SIG-M5 treated with dmso at 0.1 percent for 504 hours (cell line): ENCODE measurements around the gene KRTAP10-2.

Source experiments
- DNase-seq: peaks from one replicate; lab custom pipeline; 2025; ENCODE audit not compliant: unreplicated experiment; lab: John Stamatoyannopoulos, UW

Gene KRTAP10-2

DNA sequence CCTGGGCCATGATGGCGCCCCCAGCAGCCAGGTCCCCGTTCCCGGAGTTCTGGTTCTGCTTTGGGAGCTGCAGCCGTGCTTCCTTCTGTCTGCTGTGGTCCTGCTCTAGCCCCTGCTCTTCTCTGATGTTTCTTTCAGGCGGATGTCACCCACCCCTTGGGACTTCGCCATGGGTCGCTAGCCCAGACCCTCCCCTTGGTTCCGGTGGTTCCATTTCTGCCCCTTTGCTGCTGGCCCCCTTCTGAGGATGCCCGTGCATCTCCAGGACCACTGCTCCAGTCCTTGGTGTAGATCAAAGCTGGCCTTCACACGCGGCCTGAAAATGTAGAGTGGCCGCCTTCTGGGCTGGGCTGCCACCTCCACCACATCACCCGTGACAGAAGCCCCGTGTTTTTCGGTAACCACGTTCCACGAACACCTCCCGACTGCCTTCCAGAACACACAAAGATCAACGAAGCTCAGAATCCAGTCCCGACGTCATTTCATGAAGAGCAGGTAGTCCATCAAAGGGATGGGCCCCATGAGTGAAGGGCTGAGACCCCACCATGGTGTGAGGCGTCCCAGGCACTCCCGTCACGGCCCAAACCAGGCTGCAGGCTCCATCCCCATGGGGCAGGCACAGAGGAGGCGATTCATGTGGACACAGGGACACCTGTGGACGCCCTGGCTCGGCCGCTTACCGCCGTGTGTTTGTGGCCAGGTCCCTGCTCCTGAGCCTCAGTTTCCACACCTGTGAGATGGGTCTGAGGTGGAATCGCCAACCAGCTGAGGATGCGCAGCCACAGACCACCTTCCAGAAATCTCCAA, 35.7 kb downstream of the KRTAP10-2 start:
- no peak for DNase-seq

DNA sequence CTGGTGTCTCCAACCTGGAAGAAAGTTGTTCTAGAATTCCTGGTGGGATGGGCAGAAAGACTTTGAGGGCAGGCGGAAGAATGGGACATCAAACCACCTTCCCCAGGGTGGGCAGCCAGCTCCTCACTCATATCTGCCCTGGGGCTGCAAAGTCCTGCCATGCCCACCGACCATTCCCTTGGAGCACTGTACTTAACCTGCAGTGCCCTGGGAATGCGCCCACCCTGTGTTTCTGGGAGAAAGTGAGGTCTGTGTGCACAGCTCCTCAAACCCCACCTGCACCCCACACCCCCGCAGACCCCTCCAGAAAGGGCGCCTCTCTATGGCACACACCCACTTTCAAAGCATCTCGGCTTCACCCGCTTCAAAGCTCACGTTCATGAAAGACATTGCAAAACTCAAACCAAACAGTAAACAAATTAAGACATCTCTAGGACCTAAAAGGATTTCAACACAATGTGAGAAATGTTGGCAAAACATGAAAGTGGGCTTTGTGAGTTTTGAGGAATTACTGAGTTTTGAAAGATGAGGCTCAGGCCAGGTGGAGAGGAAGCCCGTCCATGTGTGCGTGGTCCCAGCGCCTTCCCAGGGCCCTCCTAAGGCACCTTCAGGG, 36.5 kb downstream of the KRTAP10-2 start:
- DNase-seq = peak; percentile 8

GRCh38 chr21:44514218-44514520, 37.1 kb downstream of the KRTAP10-2 start:
- no peak for DNase-seq

DNA sequence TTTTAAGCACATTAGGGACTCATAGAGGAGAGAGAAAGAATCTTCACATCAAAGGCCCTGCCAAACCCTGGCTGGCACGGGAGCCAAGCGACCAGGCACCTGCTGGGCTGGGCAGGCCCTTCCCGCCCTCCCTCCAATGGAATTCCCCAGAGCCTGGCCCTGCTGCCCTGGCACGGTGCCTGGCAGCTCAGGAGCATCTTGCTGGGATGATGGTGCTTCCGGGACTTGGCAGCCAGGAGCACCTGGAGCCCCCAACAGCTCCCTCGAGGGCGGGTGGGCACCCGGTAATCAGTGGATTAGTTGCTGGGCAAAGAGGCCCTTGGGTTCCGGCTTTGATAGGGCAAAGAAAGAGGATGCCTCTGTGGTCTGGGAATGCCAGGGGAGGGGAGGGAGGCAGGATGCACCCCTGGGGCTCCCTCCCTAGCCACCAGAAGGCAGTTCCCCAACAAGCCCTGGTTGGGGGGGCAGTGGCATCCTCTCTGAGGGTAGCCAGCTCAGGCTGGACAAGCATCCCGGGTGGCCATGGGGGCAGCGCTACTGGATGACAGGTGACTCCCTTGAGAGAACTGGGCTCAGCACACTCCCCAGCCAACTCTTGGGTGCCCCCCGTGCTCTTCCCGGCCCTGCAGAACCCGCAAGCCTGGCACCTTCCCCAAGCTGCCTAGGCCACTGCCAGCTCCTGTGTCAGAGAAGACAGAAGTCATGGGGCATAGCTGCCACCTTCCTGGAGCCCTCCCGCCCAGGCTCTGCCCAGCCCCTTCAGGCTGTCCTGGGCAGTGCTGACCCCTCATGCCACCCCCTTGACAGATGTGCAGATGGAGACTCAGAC, 37.7 kb downstream of the KRTAP10-2 start:
- DNase-seq = no peak

GRCh38 chr21:44512496-44513388, 38.6 kb downstream of the KRTAP10-2 start:
- no peak for DNase-seq

DNA sequence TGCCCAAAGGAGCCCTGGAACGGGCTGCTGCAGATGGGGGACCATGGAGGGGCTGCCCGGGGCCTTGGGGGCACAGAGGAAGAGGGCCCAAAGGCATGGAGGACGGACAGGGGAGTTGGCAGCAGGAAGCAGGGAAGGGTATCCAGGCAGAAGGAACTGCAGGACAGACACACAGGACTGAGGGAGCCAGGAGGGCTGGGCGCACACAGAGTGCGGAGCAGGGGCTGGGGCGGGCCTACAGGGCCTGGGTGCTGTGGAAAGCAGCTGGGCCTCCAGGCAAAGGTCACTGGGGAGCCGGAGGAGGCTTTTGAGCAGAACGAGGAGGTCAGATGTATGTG, 39.4 kb downstream of the KRTAP10-2 start:
- no peak for DNase-seq

DNA sequence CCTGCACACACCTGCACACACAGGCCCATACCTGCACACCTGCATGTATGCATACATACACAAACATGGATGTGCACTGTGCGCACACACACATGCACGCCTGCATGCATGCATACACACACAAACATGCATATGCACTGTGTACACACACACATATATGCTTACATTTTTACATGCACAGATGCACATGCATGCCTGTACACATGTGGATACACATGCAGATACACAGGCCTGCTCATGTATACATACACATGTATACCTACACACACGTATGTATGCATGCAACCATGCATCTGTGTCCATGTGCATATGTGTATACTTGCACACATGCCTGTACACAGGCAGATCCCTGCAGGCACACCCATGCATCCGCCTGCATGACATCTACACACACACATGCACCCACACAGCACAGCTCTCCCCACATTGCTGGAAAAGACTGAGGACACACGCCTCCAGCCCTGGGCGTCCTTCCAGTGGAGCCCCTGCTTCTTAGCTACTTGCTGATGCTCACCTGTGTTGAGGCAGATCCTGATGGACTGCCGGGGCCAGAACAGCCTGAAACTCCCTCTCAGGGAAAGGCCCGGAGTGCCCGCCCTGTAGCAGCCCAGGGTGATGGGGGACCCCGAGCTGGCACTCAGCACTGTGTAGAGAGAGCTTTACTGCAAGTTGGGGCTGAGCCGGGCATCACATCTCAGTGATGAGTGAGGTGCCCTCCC, 39.9 kb downstream of the KRTAP10-2 start:
- no peak for DNase-seq

GRCh38 chr21:44510508-44511218, 40.6 kb downstream of the KRTAP10-2 start:
- peak; percentile 38 for DNase-seq

- no peak for DNase-seq
These were observed 41.2 kb downstream of the KRTAP10-2 start for GRCh38 chr21:44510109-44510507.

GRCh38 chr21:44509539-44509938, 41.8 kb downstream of the KRTAP10-2 start:
- peak; percentile 40 for DNase-seq

GRCh38 chr21:44508711-44509445, 42.4 kb downstream of the KRTAP10-2 start:
- no peak for DNase-seq

DNA sequence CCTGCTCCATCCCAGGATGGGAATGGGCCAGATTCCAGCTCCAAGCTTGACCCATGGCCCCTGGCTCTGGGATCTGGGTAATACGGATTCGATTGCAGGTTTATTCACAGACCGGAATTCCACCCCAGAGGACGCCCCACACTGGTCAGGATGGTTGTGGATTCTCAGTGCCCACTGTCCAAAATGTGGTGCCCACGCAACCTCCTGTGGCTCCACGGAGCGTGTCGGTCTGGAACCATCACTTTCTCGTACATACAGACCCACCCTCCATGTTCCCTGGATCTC, 42.9 kb downstream of the KRTAP10-2 start:
- DNase-seq = no peak

- DNase-seq = no peak
These were observed 43.5 kb downstream of the KRTAP10-2 start for GRCh38 chr21:44507673-44508425.

GRCh38 chr21:44506279-44507255, 44.7 kb downstream of the KRTAP10-2 start:
- no peak for DNase-seq

DNA sequence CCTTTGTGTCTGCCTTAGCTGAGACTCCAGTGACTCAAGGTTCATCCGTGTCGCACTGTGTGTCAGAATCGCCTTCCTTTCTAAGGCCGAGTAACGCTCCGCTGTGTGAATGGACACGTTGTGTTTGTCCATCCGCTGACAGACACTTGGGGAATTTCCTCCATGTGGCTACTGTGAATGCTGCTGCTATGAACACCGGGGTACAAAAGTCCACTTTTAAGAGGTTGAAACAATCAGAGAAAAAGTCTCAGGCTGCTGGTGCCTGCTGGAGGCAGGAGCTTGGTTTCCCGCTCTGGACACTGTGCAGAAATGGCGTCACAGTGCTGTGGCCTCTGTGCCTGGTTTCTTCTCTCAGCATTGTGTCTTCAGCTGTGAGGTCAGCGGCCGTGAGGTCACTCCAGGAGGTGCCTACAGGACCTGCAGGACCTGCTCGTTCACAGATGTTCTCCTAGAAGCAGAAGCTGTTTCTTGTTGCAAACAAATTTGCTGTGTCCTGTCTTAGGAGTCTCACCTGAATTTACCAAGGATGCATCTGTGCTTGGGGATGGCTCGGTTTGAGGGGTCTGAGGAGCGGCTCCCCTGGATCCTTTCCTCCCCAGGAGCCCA, 45.5 kb downstream of the KRTAP10-2 start:
- DNase-seq = no peak

GRCh38 chr21:44503901-44504399, 47.4 kb downstream of the KRTAP10-2 start:
- DNase-seq = no peak
